Gastroesophageal sphincter (tissue), 3 donors: Measurements from ENCODE around the gene ZCCHC7.

Source experiments
- CTCF ChIP-seq, 4 experiments: fragments of 200-600 bp in 2 of 4; fragments of 450-650 bp in 2 of 4; sonication (generic) in 1 of 4; IDR thresholded peaks; one replicate each; pipeline ENCODE4 v1.5.1; 2017 to 2019; ENCODE audit warnings: antibody characterized with exemption in 4 of 4, mild to moderate bottlenecking in 2 of 4, moderate library complexity in 2 of 4
- EP300 ChIP-seq: sonication (generic); formaldehyde crosslinking; IDR thresholded peaks from one replicate; pipeline ENCODE4 v1.6.1; 2017; ENCODE audit warnings: antibody characterized with exemption, mild to moderate bottlenecking
- POLR2A ChIP-seq, 2 donors: fragments of 450-650 bp; IDR thresholded peaks; one replicate each; pipeline ENCODE4 v1.6.1; 2017; ENCODE audit warnings: antibody characterized with exemption in 2 of 2, mild to moderate bottlenecking in 2 of 2, moderate library complexity in 1 of 2

GRCh38 chr9:37255944-37256862, 135.8 kb downstream of the ZCCHC7 start:
- TF ChIP-seq CTCF (IDR thresholded peaks at IDR 0.05) (no peak), POLR2A (IDR thresholded peaks at IDR 0.05) (no peak), EP300 (no peak)
